Neural crest cell (in vitro differentiated cells): Measurements from ENCODE around the gene PANX1. TPM values are rescaled to one million over a fixed set of nuclear protein-coding genes. Genes with fewer than 3 reads are reported as not detected.

ENCODE experiments used
- DNase-seq: peaks from one replicate; pipeline ENCODE4 v3.0.0; 2021; ENCODE audit warnings: low read depth, mixed read lengths, low spot score
- H3K27ac Mint-ChIP-seq: one replicate; pipeline ENCODE4 v1.8.0; 2021; ENCODE audit warnings: mild to moderate bottlenecking, mixed read lengths; ENCODE audit not compliant: unreplicated experiment
- H3K27me3 Mint-ChIP-seq: 2 replicates; pipeline ENCODE4 v1.8.0; 2021; ENCODE audit warnings: low read depth, mild to moderate bottlenecking, mixed read lengths
- H3K36me3 Mint-ChIP-seq: 2 replicates; pipeline ENCODE4 v1.8.0; 2021; ENCODE audit warnings: low read depth, mild to moderate bottlenecking, mixed read lengths
- H3K4me1 Mint-ChIP-seq: 2 replicates; pipeline ENCODE4 v1.8.0; 2021; ENCODE audit warnings: mixed read lengths
- H3K4me3 Mint-ChIP-seq: one replicate; pipeline ENCODE4 v1.8.0; 2021; ENCODE audit warnings: mild to moderate bottlenecking, mixed read lengths
- H3K9me3 Mint-ChIP-seq: 2 replicates; pipeline ENCODE4 v1.8.0; 2021; ENCODE audit warnings: mixed read lengths
- total RNA-seq: library from RNA; stranded (reverse); gene quantifications from 2 replicates; pipeline ENCODE4 v1.2.1, GENCODE V29; 2021
- TF ChIP-seq, protein P1 (sequence below): fragments of 200-600 bp; sonication (generic); conservative IDR thresholded peaks from 2 replicates; pipeline ENCODE4 v1.5.0; 2021; ENCODE audit warnings: antibody characterized with exemption, mild to moderate bottlenecking

PANX1 gene
- total RNA-seq, 1 donor from 2014 or later: 43.1 TPM

DNA sequence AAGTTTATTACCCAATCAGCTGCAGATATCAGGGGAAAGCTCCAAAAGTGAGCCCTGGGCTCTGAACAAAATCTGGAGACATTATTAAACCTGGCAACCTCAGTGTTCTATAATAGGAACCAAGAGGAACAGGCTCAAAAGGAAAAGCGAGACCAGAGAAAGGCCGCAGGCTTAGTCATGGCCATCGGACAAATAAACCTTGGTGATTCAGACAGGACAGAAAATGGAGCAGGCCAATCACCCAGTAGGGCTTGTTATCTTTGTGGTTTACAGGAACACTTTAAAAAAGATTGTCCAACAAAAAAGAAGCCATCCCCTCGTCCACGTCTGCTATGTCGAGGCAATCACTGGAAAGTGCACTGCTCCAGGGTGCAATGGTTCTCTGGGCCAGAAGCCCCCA is 7.7 kb upstream of the PANX1 start:
- no peak overlapping the region for H3K4me3 Mint-ChIP-seq
- H3K4me1 Mint-ChIP-seq: no peaks in the 10 kb centered on the region
- H3K9me3 Mint-ChIP-seq: peaks cover 7% of the 10 kb centered on the region
- TF ChIP-seq, protein P1, sequence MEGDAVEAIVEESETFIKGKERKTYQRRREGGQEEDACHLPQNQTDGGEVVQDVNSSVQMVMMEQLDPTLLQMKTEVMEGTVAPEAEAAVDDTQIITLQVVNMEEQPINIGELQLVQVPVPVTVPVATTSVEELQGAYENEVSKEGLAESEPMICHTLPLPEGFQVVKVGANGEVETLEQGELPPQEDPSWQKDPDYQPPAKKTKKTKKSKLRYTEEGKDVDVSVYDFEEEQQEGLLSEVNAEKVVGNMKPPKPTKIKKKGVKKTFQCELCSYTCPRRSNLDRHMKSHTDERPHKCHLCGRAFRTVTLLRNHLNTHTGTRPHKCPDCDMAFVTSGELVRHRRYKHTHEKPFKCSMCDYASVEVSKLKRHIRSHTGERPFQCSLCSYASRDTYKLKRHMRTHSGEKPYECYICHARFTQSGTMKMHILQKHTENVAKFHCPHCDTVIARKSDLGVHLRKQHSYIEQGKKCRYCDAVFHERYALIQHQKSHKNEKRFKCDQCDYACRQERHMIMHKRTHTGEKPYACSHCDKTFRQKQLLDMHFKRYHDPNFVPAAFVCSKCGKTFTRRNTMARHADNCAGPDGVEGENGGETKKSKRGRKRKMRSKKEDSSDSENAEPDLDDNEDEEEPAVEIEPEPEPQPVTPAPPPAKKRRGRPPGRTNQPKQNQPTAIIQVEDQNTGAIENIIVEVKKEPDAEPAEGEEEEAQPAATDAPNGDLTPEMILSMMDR: no peak
- H3K36me3 Mint-ChIP-seq: peaks cover 4% of the 10 kb centered on the region
- peaks cover 4% of the 10 kb centered on the region for H3K27me3 Mint-ChIP-seq
- no peak for DNase-seq
- H3K27ac Mint-ChIP-seq: no peak overlapping the region

DNA sequence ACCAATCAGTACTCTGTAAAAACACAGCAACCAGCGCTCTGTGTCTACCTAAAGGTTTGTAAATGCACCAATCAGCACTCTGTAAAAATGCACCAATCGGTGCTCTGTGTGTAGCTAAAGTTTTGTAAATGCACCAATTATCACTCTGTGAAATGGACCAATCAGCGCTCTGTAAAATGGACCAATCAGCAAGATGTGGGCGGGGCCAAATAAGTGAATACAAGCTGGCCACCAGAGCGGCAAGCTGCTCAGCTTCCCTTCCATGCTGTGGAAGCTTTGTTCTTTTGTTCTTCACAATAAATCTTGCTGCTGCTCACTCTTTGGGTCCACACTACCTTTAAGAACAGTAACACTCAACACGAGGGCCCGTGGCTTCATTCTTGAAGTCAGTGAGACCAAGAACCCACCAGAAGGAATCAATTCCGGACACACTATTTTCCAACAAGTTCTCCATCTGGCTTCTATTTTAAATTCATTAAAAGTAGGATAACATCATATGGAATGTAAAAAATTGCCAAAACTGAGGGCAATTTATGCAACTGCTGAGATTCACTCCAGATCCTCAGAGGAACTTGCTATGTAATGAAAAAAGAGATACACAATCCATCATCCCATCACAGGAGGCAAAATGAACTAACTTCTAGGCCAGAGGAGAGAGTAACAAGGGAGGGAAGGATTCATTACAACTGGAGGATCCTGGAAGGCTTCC is 3.1 kb upstream of the PANX1 start:
- Mint-ChIP-seq H3K4me3 (peak overlapping the region; percentile 58), H3K27ac (no peak overlapping the region), H3K27me3 (no peaks in the 10 kb centered on the region), H3K9me3 (no peaks in the 10 kb centered on the region), H3K4me1 (peaks cover 16% of the 10 kb centered on the region), H3K36me3 (no peaks in the 10 kb centered on the region)
- DNase-seq: no peak
- TF ChIP-seq, protein P1: no peak

GRCh38 chr11:94127638-94128037 is 1.0 kb upstream of the PANX1 start:
- no peak for DNase-seq
- H3K27me3 Mint-ChIP-seq: no peaks in the 10 kb centered on the region
- no peak overlapping the region for H3K4me3 Mint-ChIP-seq
- TF ChIP-seq, protein P1: no peak
- peak overlapping the region; percentile 100 for H3K27ac Mint-ChIP-seq
- no peaks in the 10 kb centered on the region for H3K9me3 Mint-ChIP-seq
- peaks cover 16% of the 10 kb centered on the region for H3K4me1 Mint-ChIP-seq
- no peaks in the 10 kb centered on the region for H3K36me3 Mint-ChIP-seq

DNA sequence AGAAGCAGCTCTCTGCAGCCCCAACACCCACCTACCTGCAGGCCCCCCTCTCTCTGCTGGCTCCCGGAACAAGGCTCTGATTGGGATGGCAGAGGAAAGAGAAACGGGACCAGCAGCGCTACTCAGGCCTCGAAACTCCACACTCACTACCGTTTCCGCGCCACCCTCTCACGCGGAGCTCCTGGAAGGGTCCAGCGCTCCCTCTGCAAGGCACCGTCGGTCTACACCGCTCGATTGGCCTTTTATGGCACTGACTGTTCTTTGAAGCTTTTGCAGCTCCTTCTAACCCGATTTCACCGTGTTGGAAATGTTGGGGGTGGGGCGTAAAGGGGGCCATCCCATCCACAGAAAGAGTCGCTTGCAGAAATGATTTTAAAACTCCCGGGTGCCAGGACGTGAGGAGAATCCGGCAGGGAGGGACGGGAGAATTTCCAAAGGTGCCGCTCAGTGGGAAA is 323 bp upstream of the PANX1 start:
- no peaks in the 10 kb centered on the region for H3K36me3 Mint-ChIP-seq
- peak overlapping the region; percentile 100 for H3K27ac Mint-ChIP-seq
- no peaks in the 10 kb centered on the region for H3K27me3 Mint-ChIP-seq
- TF ChIP-seq, protein P1: no peak
- peaks cover 18% of the 10 kb centered on the region for H3K4me1 Mint-ChIP-seq
- H3K9me3 Mint-ChIP-seq: no peaks in the 10 kb centered on the region
- no peak overlapping the region for H3K4me3 Mint-ChIP-seq
- DNase-seq: no peak

DNA sequence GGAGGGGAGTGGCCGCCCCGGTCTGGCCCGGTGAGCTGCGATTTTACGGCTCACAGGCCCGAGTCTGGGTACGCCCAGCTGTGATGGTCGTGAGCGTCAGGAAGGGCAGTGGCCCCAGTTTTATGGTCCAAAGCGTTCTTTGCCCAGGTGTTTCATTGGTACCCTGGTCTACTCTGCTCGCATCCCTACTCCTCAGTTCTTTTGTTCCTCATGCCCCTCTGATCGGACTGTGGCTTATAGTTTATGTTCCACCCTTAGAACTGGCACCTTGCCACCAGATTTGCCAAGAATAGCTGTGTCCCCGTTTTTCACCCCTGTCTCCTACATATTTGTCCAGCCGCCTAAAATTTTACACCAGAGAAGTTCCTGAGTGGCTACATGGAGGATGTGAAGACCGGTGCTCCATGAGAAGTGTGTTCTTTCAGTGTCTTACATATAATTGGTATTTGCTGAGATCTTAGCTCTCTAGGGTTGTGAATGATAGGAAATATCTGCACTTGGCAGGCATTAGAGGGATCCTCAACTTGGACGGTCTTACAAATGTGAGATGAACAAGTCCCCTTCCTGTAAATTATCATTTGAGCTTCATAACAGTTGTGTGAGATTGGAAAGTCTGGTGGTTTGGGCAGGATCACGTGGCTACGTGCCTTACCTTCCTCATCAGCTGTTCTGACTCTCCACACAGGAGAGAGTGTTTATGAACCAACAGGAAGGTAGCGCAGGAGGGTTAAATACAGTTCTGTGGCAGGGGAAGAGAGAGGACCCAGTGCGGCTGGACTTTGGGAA is 1.1 kb downstream of the PANX1 start:
- Mint-ChIP-seq H3K27ac (no peak overlapping the region), H3K27me3 (no peaks in the 10 kb centered on the region), H3K36me3 (no peaks in the 10 kb centered on the region), H3K4me1 (peaks cover 28% of the 10 kb centered on the region), H3K4me3 (no peak overlapping the region), H3K9me3 (no peaks in the 10 kb centered on the region)
- DNase-seq: no peak
- TF ChIP-seq, protein P1: no peak
